Stimulated activated CD8-positive, alpha-beta memory T cell treated with anti-CD3 and anti-CD28 coated beads, Interleukin-2, amount 100 ng/mL, for 48 hours (primary cell): ENCODE data around the gene DUXA.

Experiments
- DNase-seq, 2 donors: peaks; one replicate each; pipeline ENCODE4 v3.0.0-alpha.2; 2020; ENCODE audit warnings: low read depth in 2 of 2

Gene DUXA

GRCh38 chr19:57105976-57106721, 61.1 kb downstream of the DUXA start:
- DNase-seq = no peak
